NCI-H82 treated with DMSO at 0.1 percent for 48 hours (cell line): Measurements from ENCODE around the gene CEP112.
"Not testable (repeated sequence)": the region's sequence is repeated elsewhere in the genome, so short reads cannot be mapped to it uniquely, and the experiment has no call there.

Source experiments
- DNase-seq: peaks from one replicate; lab custom pipeline; 2025; ENCODE audit not compliant: unreplicated experiment; lab: John Stamatoyannopoulos, UW

The CEP112 gene

DNA sequence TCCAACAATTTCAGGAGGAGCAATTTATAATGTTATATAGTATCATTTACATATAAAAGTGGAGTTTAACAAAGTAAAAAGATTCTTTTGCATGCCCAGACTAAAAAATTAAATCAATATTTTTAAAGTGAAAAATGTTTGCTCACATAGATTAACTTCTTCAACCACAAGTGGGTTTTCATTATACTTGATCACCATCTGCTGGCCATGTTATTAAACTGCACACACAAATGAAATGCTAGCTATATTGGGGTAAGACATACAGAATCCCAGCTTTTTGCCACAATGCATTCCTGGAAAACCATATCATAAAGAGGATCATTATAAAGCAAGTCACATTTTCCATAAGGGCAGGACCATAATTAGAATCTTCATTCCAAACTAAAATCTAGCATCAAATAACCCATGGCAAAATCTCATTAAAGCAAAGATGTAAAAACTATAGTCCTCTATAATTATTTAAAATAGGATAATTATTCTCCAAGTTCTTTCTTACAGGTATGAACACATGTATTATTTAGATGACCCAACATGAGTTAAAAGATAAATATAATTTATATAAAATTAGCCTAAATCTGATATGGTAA, 26.3 kb downstream of the CEP112 start:
- DNase-seq, result peak; percentile 0

DNA sequence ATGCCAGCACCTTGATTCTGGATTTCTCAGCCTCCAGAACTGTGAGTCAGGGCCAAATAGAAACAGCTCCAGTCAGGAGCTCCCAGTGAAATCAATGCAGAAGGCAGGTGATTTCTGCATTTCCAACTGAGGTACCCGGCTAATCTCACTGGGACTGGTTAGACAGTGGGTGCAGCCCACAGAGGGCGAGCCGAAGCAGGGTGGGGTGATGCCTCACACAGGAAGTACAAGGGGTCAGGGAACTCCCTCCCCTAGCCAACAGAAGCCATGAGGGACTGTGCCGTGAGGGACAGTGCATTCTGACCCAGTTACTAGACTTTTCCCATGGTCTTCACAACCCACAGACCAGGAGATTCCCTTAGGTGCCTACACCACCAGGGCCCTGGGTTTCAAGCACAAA, 36.9 kb downstream of the CEP112 start:
- DNase-seq, result not testable (repeated sequence)

DNA sequence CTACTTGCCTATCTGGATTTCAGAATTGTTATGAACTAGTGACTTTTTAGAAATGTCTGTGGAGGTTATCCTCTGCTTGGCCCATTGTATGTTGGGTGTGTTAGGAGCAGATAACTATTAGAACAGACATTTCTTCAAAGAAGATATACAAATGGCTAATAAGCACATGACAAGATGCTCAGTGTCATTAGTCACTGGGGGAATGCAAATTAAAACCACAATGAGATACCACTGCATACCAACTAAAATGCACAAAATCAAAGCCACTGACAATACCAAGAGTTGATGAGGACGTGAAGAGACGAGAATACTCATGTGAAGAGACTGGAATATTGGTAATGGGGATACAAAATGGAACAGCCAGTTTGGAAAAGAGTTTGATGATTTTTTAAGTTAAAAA, 39.2 kb downstream of the CEP112 start:
- DNase-seq, result no peak

DNA sequence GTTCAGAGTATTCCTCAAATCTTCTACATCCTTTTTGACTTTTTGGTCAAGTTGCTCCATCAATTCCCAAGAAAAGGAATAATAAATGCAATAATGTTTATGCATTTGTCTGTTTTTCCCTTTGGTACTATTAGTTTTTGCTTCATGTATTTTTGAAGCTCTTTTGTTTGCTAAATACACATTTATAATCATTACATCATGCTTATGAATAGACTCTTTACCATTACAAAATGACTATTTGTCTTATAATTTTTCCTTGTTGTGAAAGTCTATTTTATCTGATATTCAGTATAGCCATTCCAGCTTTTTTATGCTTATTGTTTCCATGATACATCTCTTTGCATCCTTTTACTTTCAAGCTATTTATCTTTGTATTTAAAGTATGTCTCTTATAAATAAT, 41.2 kb downstream of the CEP112 start:
- no peak for DNase-seq

DNA sequence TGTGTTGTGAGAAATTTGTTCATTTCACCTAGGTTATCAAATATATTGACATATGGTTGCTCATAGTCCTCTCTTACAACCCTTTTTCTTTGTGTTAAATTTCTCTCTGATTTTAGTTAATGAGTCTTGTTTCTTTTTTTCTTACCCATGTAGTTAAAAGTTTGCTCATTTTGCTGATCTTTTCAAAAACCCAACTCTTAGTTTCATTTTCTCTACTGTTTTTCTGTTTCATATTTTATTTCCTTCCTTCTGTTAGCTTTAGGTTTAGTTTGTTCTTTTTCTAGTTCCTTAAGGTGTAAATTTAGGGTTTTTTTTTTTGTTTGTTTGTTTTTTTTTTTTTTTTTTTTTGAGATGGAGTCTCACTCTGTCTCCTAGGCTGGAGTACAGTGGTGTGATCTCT, 42.4 kb downstream of the CEP112 start:
- no peak for DNase-seq

DNA sequence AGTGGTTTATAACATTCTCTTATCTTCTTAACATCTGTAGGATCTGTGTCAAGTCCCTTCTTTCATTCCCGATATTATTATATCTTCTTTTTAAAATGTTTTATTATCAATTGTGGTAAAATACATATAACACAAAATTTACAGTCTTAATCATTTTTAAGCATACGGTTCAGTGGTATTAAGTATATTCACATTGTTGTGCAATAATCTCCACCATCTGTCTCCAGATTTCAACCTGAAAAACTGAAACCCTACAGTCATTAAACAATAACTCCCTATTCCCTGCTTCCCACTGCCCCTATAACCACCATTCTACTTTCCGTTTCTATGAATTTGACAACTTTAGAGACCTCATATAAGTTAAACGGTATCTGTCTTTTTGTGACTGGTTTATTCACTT, 45.5 kb downstream of the CEP112 start:
- no peak for DNase-seq

DNA sequence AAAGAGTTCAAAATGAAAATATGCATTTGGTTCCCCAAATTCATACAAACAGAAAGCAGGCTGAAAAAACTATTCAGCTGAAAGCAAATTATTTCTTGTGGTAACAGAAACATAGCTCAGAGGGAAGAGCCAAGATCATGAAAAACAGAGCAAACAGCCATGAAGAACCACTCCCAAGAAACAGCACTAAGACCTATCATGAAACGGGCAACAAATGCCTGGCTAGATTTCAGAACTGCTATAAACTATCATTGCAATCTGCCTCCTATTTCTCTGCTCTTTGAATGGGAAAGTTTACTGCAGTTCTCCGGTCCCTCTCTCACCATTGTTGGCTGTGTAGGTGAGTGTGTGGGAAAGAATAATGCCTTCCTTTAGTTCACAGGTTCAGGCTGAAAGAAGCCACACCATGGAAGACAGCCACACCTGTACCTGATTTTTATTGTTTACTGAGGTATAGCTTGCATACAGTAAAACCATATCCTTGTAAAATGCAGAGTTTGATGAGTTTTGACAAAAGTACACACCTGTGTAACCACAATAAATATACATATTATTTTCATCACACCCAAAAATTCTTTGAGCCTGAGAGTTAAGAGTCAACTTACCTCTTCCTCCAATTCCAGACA, 48.2 kb downstream of the CEP112 start:
- DNase-seq, result no peak

DNA sequence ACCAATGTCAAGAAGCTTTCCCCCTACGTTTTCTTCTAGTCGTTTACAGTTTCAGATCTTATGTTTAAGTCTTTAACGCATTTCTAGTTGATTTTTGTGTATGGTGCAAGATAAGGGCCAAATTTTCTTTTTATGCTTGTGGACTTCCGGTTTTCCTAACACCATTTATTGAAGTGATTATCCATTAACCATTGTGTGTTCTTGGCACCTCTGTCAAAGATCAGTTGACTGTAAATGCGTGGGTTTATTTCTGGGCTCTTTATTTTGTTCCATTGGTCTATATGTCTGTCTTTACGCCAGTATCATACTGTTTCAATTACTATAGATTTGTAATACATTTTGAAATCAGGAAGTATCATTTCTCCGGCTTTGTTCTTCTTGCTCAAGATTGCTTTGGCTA, 49.5 kb downstream of the CEP112 start:
- DNase-seq, result no peak

DNA sequence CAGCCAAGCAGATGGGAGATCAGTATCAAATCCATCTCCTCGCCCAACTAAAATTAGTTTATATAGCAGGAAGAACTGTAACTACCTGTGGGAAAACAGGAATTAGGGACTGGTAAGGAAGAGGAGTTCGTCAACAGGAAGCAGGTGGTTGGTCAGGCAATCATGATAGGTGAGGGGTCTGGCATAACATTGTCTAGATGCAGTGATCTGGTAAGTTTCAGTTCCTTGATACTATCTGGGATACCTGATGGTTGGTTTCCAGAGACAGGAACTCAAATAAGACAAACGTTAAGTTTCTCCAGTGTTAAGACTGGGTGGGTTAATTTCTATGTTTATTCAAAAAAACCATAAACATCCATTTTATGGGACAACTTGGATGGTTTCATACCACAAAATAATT, 53.8 kb downstream of the CEP112 start:
- DNase-seq, result no peak

DNA sequence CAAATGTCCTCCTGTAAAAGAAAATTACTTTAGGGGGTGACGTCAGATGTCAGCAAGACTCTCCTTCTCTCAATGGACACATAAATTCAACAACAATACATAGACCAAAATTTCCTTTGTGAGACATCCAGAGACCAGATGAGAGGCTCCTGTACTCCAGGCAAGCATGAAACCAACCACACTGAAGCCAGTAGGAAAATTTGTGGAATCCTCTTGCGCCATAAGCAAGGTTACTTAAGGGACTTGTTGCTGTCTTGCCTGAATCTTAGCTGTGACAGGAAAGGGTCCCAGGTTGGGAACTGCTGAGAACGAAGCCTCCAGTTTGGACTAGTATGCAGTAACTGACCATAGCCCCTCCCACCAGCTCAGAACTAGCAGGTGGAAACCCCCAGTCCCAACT, 56.0 kb downstream of the CEP112 start:
- no peak for DNase-seq

DNA sequence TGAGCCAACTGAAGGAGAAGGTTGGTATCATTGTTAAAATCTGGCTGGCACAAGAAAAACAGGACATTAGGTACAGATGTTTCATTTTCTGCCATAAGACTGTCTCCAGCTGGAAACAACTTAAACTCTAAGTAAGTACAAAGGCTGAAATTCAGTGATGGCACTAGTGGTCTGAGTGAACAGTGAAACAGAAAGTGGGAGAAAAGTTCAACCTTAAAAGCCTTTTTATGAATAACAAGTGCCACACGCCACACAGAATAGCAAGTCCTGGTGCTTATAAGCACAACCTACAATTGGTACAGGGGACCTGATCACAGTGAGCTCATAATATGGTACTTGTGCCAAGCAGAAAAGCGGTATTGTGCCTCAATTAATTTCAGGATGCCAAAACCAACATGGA, 56.7 kb downstream of the CEP112 start:
- DNase-seq, result no peak

DNA sequence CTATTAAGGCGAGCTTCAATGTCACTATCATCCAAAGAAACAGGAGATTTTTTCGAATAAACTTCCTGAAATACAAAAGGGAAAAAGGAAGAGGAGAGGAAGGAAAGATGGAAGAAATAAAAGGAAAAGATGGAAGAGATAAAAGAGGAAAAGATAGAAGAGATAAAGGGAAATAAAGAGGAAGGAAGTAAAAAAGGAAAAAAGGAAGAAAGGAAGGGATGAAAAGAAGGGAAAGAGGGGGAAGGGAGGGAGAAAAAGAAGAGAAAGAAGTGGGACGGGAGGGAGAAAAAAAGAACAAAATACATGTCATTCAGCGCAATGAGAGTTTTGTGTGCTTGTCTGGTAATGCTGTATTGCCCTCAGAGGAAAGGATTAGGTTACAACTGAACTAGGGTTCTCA, 62.2 kb downstream of the CEP112 start:
- no peak for DNase-seq

DNA sequence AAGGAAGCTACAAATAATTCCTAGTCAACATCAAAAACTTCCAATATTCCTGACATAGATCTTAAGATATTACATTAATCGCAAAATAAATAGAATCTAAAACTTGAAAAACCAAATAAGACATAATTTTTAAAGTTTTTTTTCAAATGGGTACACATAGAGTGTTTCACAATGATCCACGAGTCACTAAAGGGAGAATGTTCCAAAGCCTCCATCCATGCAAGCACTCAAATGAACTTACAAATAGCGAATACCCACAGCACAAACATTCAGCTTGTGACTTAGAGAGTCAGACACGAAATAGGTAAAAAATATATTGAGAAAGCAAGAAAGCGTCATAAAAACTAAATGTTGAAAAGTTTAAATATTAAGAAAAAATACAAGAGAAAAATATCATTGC, 65.7 kb downstream of the CEP112 start:
- DNase-seq, result no peak

DNA sequence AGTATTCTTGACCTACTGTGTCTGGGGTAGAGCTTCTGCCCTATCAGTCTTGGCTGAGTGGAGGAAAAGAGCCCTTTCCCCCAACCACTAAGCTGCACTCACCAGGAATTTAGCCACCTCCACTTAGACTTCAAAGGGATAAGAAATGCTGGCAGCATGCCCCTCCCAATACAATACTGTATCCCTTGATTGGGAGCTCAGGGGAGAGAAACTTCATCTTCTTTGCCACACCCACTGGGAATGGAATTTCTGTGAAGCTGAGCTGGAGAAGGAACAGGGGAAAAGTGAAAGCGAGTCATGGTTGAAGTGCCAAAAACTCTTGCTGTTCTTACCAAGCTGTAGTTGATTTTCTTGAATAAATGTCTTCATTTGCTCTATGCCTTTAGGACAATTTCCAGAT, 68.8 kb downstream of the CEP112 start:
- no peak for DNase-seq

DNA sequence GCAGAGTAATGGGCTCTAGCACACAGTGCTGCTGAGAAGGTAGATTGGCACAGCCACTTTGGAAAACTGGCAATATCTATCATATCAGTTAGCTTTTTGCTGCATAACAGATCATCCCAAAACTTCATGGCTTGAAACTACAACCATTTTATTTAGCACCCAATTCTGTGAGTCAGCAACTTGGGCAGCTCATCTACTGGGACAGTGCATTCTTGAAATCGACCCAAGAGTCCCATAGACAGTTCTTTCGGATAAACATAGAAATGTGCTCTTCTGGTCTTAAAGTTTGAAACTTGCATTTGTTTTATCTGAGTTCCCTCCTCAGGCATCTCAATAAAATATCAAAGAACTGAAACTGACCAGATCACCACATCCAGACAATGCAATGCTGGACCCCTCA, 76.7 kb downstream of the CEP112 start:
- DNase-seq, result no peak

DNA sequence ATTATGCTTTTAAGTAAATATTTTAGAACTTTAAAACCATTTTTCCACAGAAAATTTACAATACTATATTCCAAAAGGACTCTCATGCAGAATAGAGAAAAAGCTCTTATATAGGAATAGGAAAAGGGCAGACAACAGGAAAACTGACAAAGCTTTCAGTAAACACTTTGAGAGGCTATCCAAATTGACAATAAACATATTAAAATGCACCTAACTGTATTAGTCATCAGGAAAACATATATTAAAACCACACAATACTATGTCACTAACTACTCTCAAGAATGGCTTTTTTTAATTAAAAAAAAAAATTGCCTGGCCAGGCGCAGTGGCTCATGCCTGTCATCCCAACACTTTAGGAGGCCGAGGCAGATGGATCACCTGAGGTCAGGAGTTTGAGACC, 77.3 kb downstream of the CEP112 start:
- DNase-seq, result no peak

DNA sequence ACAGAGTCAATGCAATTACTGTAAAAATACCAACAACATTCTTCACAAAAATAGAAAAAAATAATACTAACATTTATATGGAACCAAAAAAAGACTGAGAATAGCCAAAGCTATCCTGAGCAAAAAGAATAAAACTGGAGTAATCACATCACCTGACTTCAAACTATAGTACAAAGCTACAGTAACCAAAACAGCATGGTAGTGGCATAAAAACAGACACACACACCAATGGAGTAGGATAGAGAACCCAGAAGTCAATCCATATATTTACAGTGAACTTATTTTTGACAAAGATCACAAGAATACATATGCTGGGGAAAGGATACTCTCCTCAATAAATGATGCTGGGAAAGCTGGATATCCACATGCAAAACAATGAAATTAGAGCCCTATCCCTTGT, 84.2 kb downstream of the CEP112 start:
- no peak for DNase-seq

DNA sequence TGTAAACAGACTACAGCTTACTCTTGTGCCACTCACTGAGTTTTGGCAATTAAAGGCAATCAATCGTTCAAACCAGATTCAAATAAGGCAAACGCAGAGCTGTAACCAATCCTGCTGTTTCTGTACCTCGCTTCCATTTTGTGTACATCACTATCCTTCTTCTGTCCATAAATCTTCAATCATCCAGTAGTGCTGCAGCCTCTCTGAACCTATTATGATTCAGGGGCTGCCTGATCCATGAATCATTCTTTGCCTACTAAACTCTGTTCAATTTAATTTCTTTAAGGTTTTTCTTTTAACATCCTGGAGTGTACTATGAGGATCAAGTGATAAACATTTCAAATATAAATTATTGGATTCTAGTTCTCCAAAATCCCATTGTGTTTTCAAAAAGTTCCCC, 93.9 kb downstream of the CEP112 start:
- DNase-seq, result no peak

DNA sequence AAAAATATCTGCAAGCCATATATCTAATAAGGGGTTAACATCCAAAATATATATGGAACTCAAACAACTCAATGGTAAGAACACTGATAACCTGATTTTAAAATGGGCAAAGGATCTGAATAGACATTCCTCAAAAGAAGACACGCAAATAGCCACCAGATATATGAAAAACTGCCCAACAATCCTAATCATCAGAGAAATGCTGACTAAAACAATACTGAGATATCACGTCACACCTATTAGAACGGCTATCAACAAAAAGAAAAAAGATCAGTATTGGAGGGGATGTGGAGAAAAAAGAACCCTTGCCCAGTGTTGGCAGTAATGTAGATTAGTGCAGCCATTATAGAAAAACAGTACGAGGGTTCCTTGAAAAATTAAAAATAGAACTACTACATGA, 97.2 kb downstream of the CEP112 start:
- no peak for DNase-seq

DNA sequence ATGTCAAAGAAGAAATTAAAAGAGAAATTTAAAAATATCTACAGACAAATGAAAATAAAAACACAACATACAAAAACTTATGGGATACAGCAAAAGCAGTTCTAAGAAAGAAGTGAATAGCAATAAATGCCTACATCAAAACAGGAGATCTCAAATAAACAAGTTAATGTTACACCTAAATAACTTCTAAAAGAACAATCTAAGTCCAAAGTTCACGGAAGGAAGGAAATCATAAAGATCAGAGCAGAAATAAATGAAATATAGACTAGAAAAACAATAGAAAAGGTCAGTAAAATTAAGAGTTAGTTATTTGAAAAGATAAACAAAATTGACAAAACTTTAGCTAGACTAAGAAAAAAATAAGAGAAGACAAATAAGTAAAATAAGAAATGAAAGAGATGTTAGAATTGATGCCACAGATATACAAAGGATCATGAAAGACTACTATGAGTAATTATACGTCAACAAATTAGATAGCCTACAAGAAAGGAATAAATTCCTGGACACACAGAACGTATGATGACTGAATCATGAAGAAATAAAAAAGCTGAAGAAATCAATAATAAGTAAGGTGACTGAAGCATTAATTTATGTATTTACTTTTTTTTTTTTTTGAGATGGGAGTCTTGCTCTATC, 100.4 kb downstream of the CEP112 start:
- no peak for DNase-seq

DNA sequence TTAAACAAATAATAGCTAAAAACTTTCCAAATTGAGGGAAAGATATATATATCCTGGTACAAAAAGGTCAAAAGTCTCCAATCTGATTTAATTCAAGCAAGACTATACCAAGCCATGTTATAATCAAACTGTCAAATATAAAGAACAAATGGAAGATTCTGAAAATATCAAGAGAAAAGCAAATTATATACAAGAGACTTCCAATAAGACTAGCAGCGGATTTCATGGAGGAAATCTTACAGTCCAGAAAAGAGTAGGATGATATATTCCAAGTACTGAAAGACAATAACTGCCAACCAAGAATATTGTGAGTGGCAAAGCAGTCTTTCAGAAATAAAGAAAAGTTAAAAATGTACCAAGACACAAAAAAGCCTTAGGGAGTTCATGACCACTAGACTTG, 102.2 kb downstream of the CEP112 start:
- no peak for DNase-seq

DNA sequence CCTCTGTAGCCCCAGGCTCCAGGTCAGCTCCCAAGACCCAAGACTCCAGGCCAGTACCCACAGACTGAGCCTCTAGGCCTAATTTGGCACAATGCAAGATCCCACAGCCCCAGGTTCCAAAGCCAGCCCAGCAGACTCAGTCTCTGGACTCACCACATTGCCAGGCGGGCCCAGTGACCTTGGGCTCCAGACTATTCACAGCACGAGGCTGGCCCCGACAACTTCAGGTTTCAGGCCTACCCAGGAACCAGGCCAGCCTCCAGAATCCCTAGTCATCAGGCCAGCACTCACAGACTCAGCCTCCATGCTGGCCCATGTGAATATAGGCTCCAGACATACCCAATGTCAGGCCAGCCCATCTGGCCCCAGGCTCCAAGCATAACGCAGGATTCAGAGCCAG, 103.8 kb downstream of the CEP112 start:
- DNase-seq, result no peak

DNA sequence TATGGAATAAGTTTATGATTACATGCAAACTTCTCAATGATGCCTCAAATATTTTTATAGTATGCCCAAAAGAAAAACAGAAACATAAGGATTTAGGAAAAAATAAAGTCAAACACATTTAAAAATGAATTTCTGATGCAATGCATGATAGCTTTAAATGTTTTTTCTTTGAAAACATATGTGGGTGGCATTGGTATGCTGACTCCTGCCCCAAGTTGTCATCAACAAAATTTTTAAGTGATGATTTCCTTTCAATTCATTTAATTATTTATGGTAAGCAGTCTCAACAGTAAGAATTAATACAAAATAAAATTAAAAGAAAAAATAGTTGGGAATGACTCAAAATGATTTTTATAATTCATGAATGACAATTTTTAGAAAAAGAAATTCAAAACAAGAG, 104.9 kb downstream of the CEP112 start:
- DNase-seq, result no peak
